Upper lobe of right lung (tissue), 1 donor: ENCODE measurements around the gene UBE2L3. TPM values are rescaled to one million over a fixed set of nuclear protein-coding genes. Genes with fewer than 3 reads are reported as not detected.

ENCODE experiments used
- ATAC-seq: fragments of 200-7000 bp; cut with Tn5 transposase; one replicate; pipeline ENCODE4 v1.9.1; 2020; ENCODE audit warnings: mild to moderate bottlenecking, moderate library complexity
- DNase-seq: peaks from one replicate; pipeline ENCODE4 v3.0.0-alpha.2; 2020
- H3K27ac ChIP-seq: fragments of 200-600 bp; one replicate; pipeline ENCODE4 v1.8.0; 2022
- H3K27me3 ChIP-seq: fragments of 200-600 bp; one replicate; pipeline ENCODE4 v1.8.0; 2022; ENCODE audit warnings: mild to moderate bottlenecking
- H3K36me3 ChIP-seq: fragments of 200-600 bp; one replicate; pipeline ENCODE4 v1.8.0; 2022
- H3K4me1 ChIP-seq: fragments of 200-600 bp; one replicate; pipeline ENCODE4 v1.8.0; 2022
- H3K4me3 ChIP-seq: fragments of 200-600 bp; one replicate; pipeline ENCODE4 v1.8.0; 2022; ENCODE audit warnings: mild to moderate bottlenecking
- H3K9me3 ChIP-seq: fragments of 200-600 bp; one replicate; pipeline ENCODE4 v1.8.0; 2022
- CTCF ChIP-seq: fragments of 200-600 bp; IDR thresholded peaks from one replicate; pipeline ENCODE4 v1.8.0; 2022; ENCODE audit warnings: antibody characterized with exemption
- intact Hi-C: fragments of 100-400 bp; cut with DNase I; formaldehyde crosslinking; loops from one replicate; pipeline ENCODE4 v1.11.0; 2022
- total RNA-seq: library from RNA; stranded (reverse); fragmentation: NEBNext Ultra II Directional; extraction: Animal tissue kit (Norgen Biotek cat#: 25700); gene quantifications from one replicate; pipeline ENCODE4 v1.2.1, GENCODE V29; 2021
- donor health status: DM: no; HTN: yes; CAD: no; lungs with severe emphysema.

UBE2L3 gene
- total RNA-seq, 1 donor from 2014 or later: 45.7 TPM

GRCh38 chr22:21650280-21650679 lies 82.8 kb downstream of the UBE2L3 start:
- intact Hi-C loops: no loop called here
- TF ChIP-seq CTCF: no peak
- DNase-seq (no peak), ATAC-seq (no peak)
- Histone ChIP-seq H3K36me3 (peaks cover 16% of the 10 kb centered on the region), H3K4me3 (no peak overlapping the region), H3K4me1 (peaks cover 21% of the 10 kb centered on the region), H3K27ac (no peak overlapping the region), H3K27me3 (no peaks in the 10 kb centered on the region), H3K9me3 (no peaks in the 10 kb centered on the region)

- no peak for ATAC-seq
- H3K4me3 ChIP-seq: peak overlapping the region; percentile 66
- H3K27ac ChIP-seq: no peak overlapping the region
- TF ChIP-seq CTCF: no peak
- DNase-seq: no peak
- no peaks in the 10 kb centered on the region for H3K27me3 ChIP-seq
- H3K36me3 ChIP-seq: peaks cover 12% of the 10 kb centered on the region
- no peaks in the 10 kb centered on the region for H3K9me3 ChIP-seq
- peaks cover 21% of the 10 kb centered on the region for H3K4me1 ChIP-seq
- intact Hi-C loops: no loop called here
Observed at GRCh38 chr22:21650823-21651520, 83.5 kb downstream of the UBE2L3 start.

- Histone ChIP-seq H3K4me3 (peak overlapping the region; percentile 66), H3K27ac (peak overlapping the region; percentile 3), H3K9me3 (no peaks in the 10 kb centered on the region), H3K4me1 (peaks cover 20% of the 10 kb centered on the region), H3K36me3 (peaks cover 7% of the 10 kb centered on the region), H3K27me3 (no peaks in the 10 kb centered on the region)
- intact Hi-C loops: no loop called here
- DNase-seq (no peak), ATAC-seq (no peak)
- TF ChIP-seq CTCF: no peak
Observed at GRCh38 chr22:21651521-21652009, 84.1 kb downstream of the UBE2L3 start.

GRCh38 chr22:21652010-21652546 lies 84.6 kb downstream of the UBE2L3 start:
- no peak for TF ChIP-seq CTCF
- Histone ChIP-seq H3K9me3 (no peaks in the 10 kb centered on the region), H3K4me3 (peak overlapping the region; percentile 66), H3K36me3 (peaks cover 6% of the 10 kb centered on the region), H3K27me3 (no peaks in the 10 kb centered on the region), H3K4me1 (peaks cover 20% of the 10 kb centered on the region), H3K27ac (peak overlapping the region; percentile 3)
- ATAC-seq: peak; percentile 95
- intact Hi-C loops: no loop called here
- peak; percentile 94 for DNase-seq

GRCh38 chr22:21652547-21653545 lies 85.3 kb downstream of the UBE2L3 start:
- Histone ChIP-seq H3K36me3 (peaks cover 6% of the 10 kb centered on the region), H3K9me3 (no peaks in the 10 kb centered on the region), H3K27ac (no peak overlapping the region), H3K27me3 (no peaks in the 10 kb centered on the region), H3K4me3 (peak overlapping the region; percentile 66), H3K4me1 (peaks cover 21% of the 10 kb centered on the region)
- intact Hi-C loops: no loop called here
- no peak for ATAC-seq
- TF ChIP-seq CTCF: no peak
- no peak for DNase-seq
